Mesendoderm (in vitro differentiated cells): ENCODE results near the gene OSBPL3.
A peak's percentile ranks its signal among the peaks of the same experiment; 100 is the strongest.

ENCODE experiments used
- DNase-seq: peaks from one replicate; pipeline ENCODE4 v3.0.0; 2013
- H2AK5ac ChIP-seq: 2 replicates; pipeline ENCODE4 v1.6.1; 2013; ENCODE audit warnings: low read length, inconsistent platforms
- H2BK120ac ChIP-seq: 2 replicates; pipeline ENCODE4 v1.6.1; 2013; ENCODE audit warnings: low read depth, mild to moderate bottlenecking, low read length, moderate library complexity, mixed read lengths
- H2BK15ac ChIP-seq: replicated peaks from 2 replicates; pipeline ENCODE4 v1.6.1; 2013; ENCODE audit warnings: low read depth, mild to moderate bottlenecking, moderate library complexity
- H2BK5ac ChIP-seq: 2 replicates; pipeline ENCODE4 v1.6.1; 2013; ENCODE audit warnings: low read length, inconsistent platforms
- H3K18ac ChIP-seq: 2 replicates; pipeline ENCODE4 v1.6.1; 2013; ENCODE audit warnings: mild to moderate bottlenecking, low read length, mixed read lengths
- H3K23ac ChIP-seq: one replicate; pipeline ENCODE4 v1.6.1; 2013; ENCODE audit warnings: low read length
- H3K27ac ChIP-seq: 2 replicates; pipeline ENCODE4 v1.5.1; 2013; ENCODE audit warnings: low read depth, mild to moderate bottlenecking, inconsistent platforms, low read length, moderate library complexity
- H3K27me3 ChIP-seq: 2 replicates; pipeline ENCODE4 v1.6.1; 2013; ENCODE audit warnings: low read length, control low read depth, mild to moderate bottlenecking, inconsistent platforms; ENCODE audit not compliant: insufficient read depth, poor library complexity
- H3K36me3 ChIP-seq: 2 replicates; pipeline ENCODE4 v1.6.1; 2013; ENCODE audit warnings: low read length, inconsistent platforms; ENCODE audit not compliant: control insufficient read depth, insufficient read depth
- H3K4ac ChIP-seq: one replicate; pipeline ENCODE4 v1.6.1; 2013; ENCODE audit warnings: low read depth, mild to moderate bottlenecking, low read length, moderate library complexity
- H3K4me1 ChIP-seq: 2 replicates; pipeline ENCODE4 v1.6.1; 2013; ENCODE audit warnings: low read depth, low read length, inconsistent platforms; ENCODE audit not compliant: control insufficient read depth
- H3K4me2 ChIP-seq: 2 replicates; pipeline ENCODE4 v1.6.1; 2013; ENCODE audit warnings: low read length
- H3K4me3 ChIP-seq: 2 replicates; pipeline ENCODE4 v1.5.1; 2013; ENCODE audit warnings: mild to moderate bottlenecking, low read length
- H3K56ac ChIP-seq: one replicate; pipeline ENCODE4 v1.6.1; 2013; ENCODE audit warnings: low read length
- H3K79me1 ChIP-seq: 2 replicates; pipeline ENCODE4 v1.6.1; 2013; ENCODE audit warnings: low read length, inconsistent platforms
- H3K79me2 ChIP-seq: 2 replicates; pipeline ENCODE4 v1.6.1; 2013; ENCODE audit warnings: mild to moderate bottlenecking, low read length; ENCODE audit not compliant: control insufficient read depth, insufficient read depth
- H3K9ac ChIP-seq: 2 replicates; pipeline ENCODE4 v1.6.1; 2013; ENCODE audit warnings: low read length, inconsistent platforms
- H4K5ac ChIP-seq: one replicate; pipeline ENCODE4 v1.6.1; 2013; ENCODE audit warnings: low read length
- H4K8ac ChIP-seq: one replicate; pipeline ENCODE4 v1.6.1; 2013; ENCODE audit warnings: low read depth, mild to moderate bottlenecking, control low read depth, low read length, moderate library complexity
- WGBS: extraction: QIAGEN DNeasy Blood & Tissue Kit; methylation state at CpG from one replicate; pipeline ENCODE4 v1.1.7; 2013; ENCODE audit warnings: low lambda C conversion rate, missing lambda C conversion rate; ENCODE audit not compliant: insufficient coverage; ENCODE audit errors: extremely low coverage; 5-methylcytosine and 5-hydroxymethylcytosine counted together

The OSBPL3 gene

GRCh38 chr7:24820730-24821044 lies 159.3 kb downstream of the OSBPL3 start:
- Histone ChIP-seq H3K23ac (no peak overlapping the region), H2BK120ac (no peak overlapping the region), H3K79me2 (no peaks in the 10 kb centered on the region), H3K4me2 (no peak overlapping the region), H3K4ac (no peak overlapping the region), H3K56ac (no peak overlapping the region), H2AK5ac (no peak overlapping the region), H2BK15ac (peak overlapping the region; percentile 93), H3K27me3 (no peaks in the 10 kb centered on the region), H3K18ac (no peak overlapping the region), H3K27ac (no peak overlapping the region), H3K4me3 (no peak overlapping the region), H3K9ac (no peak overlapping the region), H3K79me1 (no peaks in the 10 kb centered on the region), H4K8ac (no peak overlapping the region), H3K36me3 (no peaks in the 10 kb centered on the region), H2BK5ac (no peak overlapping the region), H4K5ac (no peak overlapping the region), H3K4me1 (no peaks in the 10 kb centered on the region)
- DNase-seq: no peak

- no peak overlapping the region for H3K27ac ChIP-seq
- H3K9ac ChIP-seq: no peak overlapping the region
- no peak overlapping the region for H3K4me2 ChIP-seq
- no peaks in the 10 kb centered on the region for H3K79me2 ChIP-seq
- no CpG with 5 or more reads among the region's 11 CpGs for WGBS
- H3K27me3 ChIP-seq: no peaks in the 10 kb centered on the region
- H3K79me1 ChIP-seq: no peaks in the 10 kb centered on the region
- no peak overlapping the region for H2BK120ac ChIP-seq
- no peaks in the 10 kb centered on the region for H3K4me1 ChIP-seq
- H3K4ac ChIP-seq: no peak overlapping the region
- H3K23ac ChIP-seq: no peak overlapping the region
- no peak overlapping the region for H3K56ac ChIP-seq
- no peak overlapping the region for H2BK15ac ChIP-seq
- H4K5ac ChIP-seq: no peak overlapping the region
- H2BK5ac ChIP-seq: no peak overlapping the region
- no peak overlapping the region for H4K8ac ChIP-seq
- no peak overlapping the region for H3K4me3 ChIP-seq
- H3K18ac ChIP-seq: no peak overlapping the region
- DNase-seq: peak; percentile 92
- no peaks in the 10 kb centered on the region for H3K36me3 ChIP-seq
- no peak overlapping the region for H2AK5ac ChIP-seq
Measured at GRCh38 chr7:24819916-24820689, 159.9 kb downstream of the OSBPL3 start.

GRCh38 chr7:24817339-24817738 lies 162.6 kb downstream of the OSBPL3 start:
- Histone ChIP-seq H3K4ac (no peak overlapping the region), H2AK5ac (no peak overlapping the region), H3K27me3 (no peaks in the 10 kb centered on the region), H4K8ac (no peak overlapping the region), H3K4me3 (no peak overlapping the region), H3K79me2 (no peaks in the 10 kb centered on the region), H3K56ac (no peak overlapping the region), H2BK15ac (no peak overlapping the region), H3K27ac (no peak overlapping the region), H3K36me3 (no peaks in the 10 kb centered on the region), H3K23ac (no peak overlapping the region), H3K18ac (no peak overlapping the region), H3K79me1 (no peaks in the 10 kb centered on the region), H2BK5ac (no peak overlapping the region), H3K4me2 (no peak overlapping the region), H2BK120ac (no peak overlapping the region), H4K5ac (no peak overlapping the region), H3K9ac (no peak overlapping the region), H3K4me1 (no peaks in the 10 kb centered on the region)
- no peak for DNase-seq
- no CpG with 5 or more reads among the region's 4 CpGs for WGBS

- H3K23ac ChIP-seq: no peak overlapping the region
- H3K36me3 ChIP-seq: no peaks in the 10 kb centered on the region
- no peak overlapping the region for H3K4me2 ChIP-seq
- DNase-seq: no peak
- no peak overlapping the region for H3K56ac ChIP-seq
- H2BK5ac ChIP-seq: no peak overlapping the region
- H3K4me3 ChIP-seq: no peak overlapping the region
- no peak overlapping the region for H2AK5ac ChIP-seq
- no peaks in the 10 kb centered on the region for H3K79me1 ChIP-seq
- H3K4me1 ChIP-seq: no peaks in the 10 kb centered on the region
- no peak overlapping the region for H2BK15ac ChIP-seq
- no peak overlapping the region for H3K27ac ChIP-seq
- H2BK120ac ChIP-seq: no peak overlapping the region
- H3K18ac ChIP-seq: no peak overlapping the region
- no peak overlapping the region for H3K9ac ChIP-seq
- H3K4ac ChIP-seq: no peak overlapping the region
- no peak overlapping the region for H4K5ac ChIP-seq
- no peak overlapping the region for H4K8ac ChIP-seq
- no peaks in the 10 kb centered on the region for H3K27me3 ChIP-seq
- H3K79me2 ChIP-seq: no peaks in the 10 kb centered on the region
- WGBS: no CpG with 5 or more reads among the region's 3 CpGs
Measured at GRCh38 chr7:24816868-24817267, 163.1 kb downstream of the OSBPL3 start.

GRCh38 chr7:24812305-24812945 lies 167.6 kb downstream of the OSBPL3 start:
- no peaks in the 10 kb centered on the region for H3K4me1 ChIP-seq
- H3K4ac ChIP-seq: no peak overlapping the region
- WGBS: no CpG with 5 or more reads among the region's 4 CpGs
- H3K27ac ChIP-seq: no peak overlapping the region
- H2AK5ac ChIP-seq: no peak overlapping the region
- H3K18ac ChIP-seq: no peak overlapping the region
- no peak overlapping the region for H3K56ac ChIP-seq
- no peak overlapping the region for H3K4me3 ChIP-seq
- H3K79me2 ChIP-seq: no peaks in the 10 kb centered on the region
- peaks cover 2% of the 10 kb centered on the region for H3K36me3 ChIP-seq
- no peak overlapping the region for H4K8ac ChIP-seq
- DNase-seq: peak; percentile 32
- H4K5ac ChIP-seq: no peak overlapping the region
- no peaks in the 10 kb centered on the region for H3K27me3 ChIP-seq
- no peak overlapping the region for H3K9ac ChIP-seq
- H3K79me1 ChIP-seq: no peaks in the 10 kb centered on the region
- no peak overlapping the region for H3K4me2 ChIP-seq
- H2BK120ac ChIP-seq: no peak overlapping the region
- H3K23ac ChIP-seq: no peak overlapping the region
- no peak overlapping the region for H2BK5ac ChIP-seq
- H2BK15ac ChIP-seq: no peak overlapping the region

GRCh38 chr7:24808518-24808917 lies 171.5 kb downstream of the OSBPL3 start:
- Histone ChIP-seq H4K8ac (no peak overlapping the region), H2BK120ac (no peak overlapping the region), H3K4me2 (no peak overlapping the region), H3K4me1 (no peaks in the 10 kb centered on the region), H3K56ac (no peak overlapping the region), H3K23ac (no peak overlapping the region), H3K9ac (no peak overlapping the region), H3K4me3 (no peak overlapping the region), H3K4ac (no peak overlapping the region), H4K5ac (no peak overlapping the region), H3K18ac (no peak overlapping the region), H2BK5ac (no peak overlapping the region), H3K36me3 (peaks cover 2% of the 10 kb centered on the region), H3K79me2 (no peaks in the 10 kb centered on the region), H3K79me1 (no peaks in the 10 kb centered on the region), H2BK15ac (no peak overlapping the region), H3K27ac (no peak overlapping the region), H2AK5ac (no peak overlapping the region), H3K27me3 (no peaks in the 10 kb centered on the region)
- DNase-seq: no peak
- WGBS: no CpG with 5 or more reads among the region's 6 CpGs
